Caco-2 (cell line): ENCODE results near the gene PRRT4. TPM values are rescaled to one million over a fixed set of nuclear protein-coding genes. Genes with fewer than 3 reads are reported as not detected.

Source experiments
- BruUV-seq: library from RNA; stranded (reverse); fragments of 400-500 nt; replicated peaks from 2 replicates; lab custom pipeline; 2021; lab: Mats Ljungman, UMichigan
- CTCF ChIA-PET: fragments of 300-600 bp; sonication (Branson Sonifier 250); formaldehyde crosslinking; loops from one replicate; lab custom pipeline; 2022; ENCODE audit warnings: antibody characterized with exemption; lab: Charles Lee
- POLR2A ChIA-PET: fragments of 300-600 bp; sonication (Branson Sonifier 250); formaldehyde crosslinking; loops from one replicate; lab custom pipeline; 2022; ENCODE audit warnings: antibody characterized with exemption; lab: Charles Lee
- DNase-seq, 2 experiments: peaks; one replicate each; pipeline versions ENCODE4 v3.0.0 to v3.0.0-alpha.2; 2020 to 2022
- H3K27me3 ChIP-seq: replicated peaks from 2 replicates; pipeline ENCODE4 v1.6.0; 2011; ENCODE audit warnings: low read length; ENCODE audit not compliant: control insufficient read depth, insufficient read depth
- H3K36me3 ChIP-seq: 2 replicates; pipeline ENCODE4 v1.5.1; 2011; ENCODE audit warnings: low read length; ENCODE audit not compliant: control insufficient read depth, insufficient read depth
- H3K4me1 ChIP-seq: fragments of 250-450 bp; sonication (Bioruptor Pico); 2 replicates; pipeline ENCODE4 v1.5.1; 2020; ENCODE audit warnings: mild to moderate bottlenecking
- H3K4me3 ChIP-seq: 2 replicates; pipeline ENCODE4 v1.5.1; 2011; ENCODE audit warnings: low read depth, mild to moderate bottlenecking, control low read depth, low read length
- H3K9me3 ChIP-seq: fragments of 250-450 bp; sonication (Bioruptor Pico); 2 replicates; pipeline ENCODE4 v1.5.1; 2020; ENCODE audit warnings: mild to moderate bottlenecking, moderate library complexity
- H3K27ac Mint-ChIP-seq: one replicate; pipeline ENCODE4 v1.8.0; 2022; ENCODE audit warnings: mixed read lengths; ENCODE audit not compliant: unreplicated experiment
- H3K27me3 Mint-ChIP-seq: one replicate; pipeline ENCODE4 v1.8.0; 2022; ENCODE audit warnings: mixed read lengths; ENCODE audit not compliant: insufficient read depth, unreplicated experiment
- H3K36me3 Mint-ChIP-seq: one replicate; pipeline ENCODE4 v1.8.0; 2022; ENCODE audit warnings: mild to moderate bottlenecking, mixed read lengths; ENCODE audit not compliant: insufficient read depth, unreplicated experiment
- H3K4me1 Mint-ChIP-seq: one replicate; pipeline ENCODE4 v1.8.0; 2022; ENCODE audit warnings: low read depth, mixed read lengths; ENCODE audit not compliant: unreplicated experiment
- H3K4me3 Mint-ChIP-seq: one replicate; pipeline ENCODE4 v1.8.0; 2022; ENCODE audit warnings: mild to moderate bottlenecking, moderate library complexity, mixed read lengths; ENCODE audit not compliant: unreplicated experiment
- H3K9me3 Mint-ChIP-seq: one replicate; pipeline ENCODE4 v1.8.0; 2022; ENCODE audit warnings: mixed read lengths; ENCODE audit not compliant: unreplicated experiment
- intact Hi-C: fragments of 100-400 bp; cut with micrococcal nuclease; formaldehyde crosslinking; loops from one replicate; pipeline ENCODE4 v1.10.0; 2022; ENCODE audit not compliant: unreplicated experiment
- total RNA-seq: library from RNA; stranded (reverse); gene quantifications from 2 replicates; pipeline ENCODE4 v1.2.3, GENCODE V29; 2022
- TF ChIP-seq, protein P1 (sequence below), 2 experiments: fragments of 200-600 bp in 1 of 2; IDR thresholded peaks; 1 replicate in 1 of 2; 2 replicates in 1 of 2; pipeline versions ENCODE4 v1.5.1 to v1.8.0; 2011 to 2022; ENCODE audit warnings: antibody characterized with exemption in 1 of 2, control low read depth in 1 of 2, inconsistent platforms in 1 of 2, low read depth in 1 of 2, low read length in 1 of 2, mild to moderate bottlenecking in 1 of 2, moderate library complexity in 1 of 2; ENCODE audit not compliant: insufficient read depth in 1 of 2, severe bottlenecking in 1 of 2, unreplicated experiment in 1 of 2

PRRT4 gene
- total RNA-seq, 1 experiment from 2014 or later = 0.43 TPM

GRCh38 chr7:128363261-128363721, 1.8 kb upstream of the PRRT4 start:
- H3K9me3 ChIP-seq = no peaks in the 10 kb centered on the region
- Mint-ChIP-seq H3K4me1 (peaks cover 4% of the 10 kb centered on the region), H3K27ac (no peak overlapping the region), H3K4me3 (no peak overlapping the region), H3K27me3 (peaks cover 31% of the 10 kb centered on the region), H3K9me3 (no peaks in the 10 kb centered on the region), H3K36me3 (no peaks in the 10 kb centered on the region)
- ChIA-PET POLR2A (no interaction called here), CTCF (no interaction called here)
- 0 out of 2 replicates have a peak, but pooled peaks cover 5% of the 10 kb centered on the region for H3K4me1 ChIP-seq
- no peak overlapping the region for H3K4me3 ChIP-seq
- intact Hi-C loops = no loop called here
- no peaks in the 10 kb centered on the region; the same call in none of the 2 replicates for H3K27me3 ChIP-seq
- TF ChIP-seq, protein P1, sequence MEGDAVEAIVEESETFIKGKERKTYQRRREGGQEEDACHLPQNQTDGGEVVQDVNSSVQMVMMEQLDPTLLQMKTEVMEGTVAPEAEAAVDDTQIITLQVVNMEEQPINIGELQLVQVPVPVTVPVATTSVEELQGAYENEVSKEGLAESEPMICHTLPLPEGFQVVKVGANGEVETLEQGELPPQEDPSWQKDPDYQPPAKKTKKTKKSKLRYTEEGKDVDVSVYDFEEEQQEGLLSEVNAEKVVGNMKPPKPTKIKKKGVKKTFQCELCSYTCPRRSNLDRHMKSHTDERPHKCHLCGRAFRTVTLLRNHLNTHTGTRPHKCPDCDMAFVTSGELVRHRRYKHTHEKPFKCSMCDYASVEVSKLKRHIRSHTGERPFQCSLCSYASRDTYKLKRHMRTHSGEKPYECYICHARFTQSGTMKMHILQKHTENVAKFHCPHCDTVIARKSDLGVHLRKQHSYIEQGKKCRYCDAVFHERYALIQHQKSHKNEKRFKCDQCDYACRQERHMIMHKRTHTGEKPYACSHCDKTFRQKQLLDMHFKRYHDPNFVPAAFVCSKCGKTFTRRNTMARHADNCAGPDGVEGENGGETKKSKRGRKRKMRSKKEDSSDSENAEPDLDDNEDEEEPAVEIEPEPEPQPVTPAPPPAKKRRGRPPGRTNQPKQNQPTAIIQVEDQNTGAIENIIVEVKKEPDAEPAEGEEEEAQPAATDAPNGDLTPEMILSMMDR (IDR thresholded peaks at IDR 0.05; ENCODE audit: insufficient read depth in 1 of 2, low read depth in 1 of 2, low read length in 1 of 2, severe bottlenecking in 1 of 2, unreplicated experiment in 1 of 2) = no peak
- no TSS peak for BruUV-seq
- DNase-seq = no peak
- H3K36me3 ChIP-seq = no peaks in the 10 kb centered on the region

DNA sequence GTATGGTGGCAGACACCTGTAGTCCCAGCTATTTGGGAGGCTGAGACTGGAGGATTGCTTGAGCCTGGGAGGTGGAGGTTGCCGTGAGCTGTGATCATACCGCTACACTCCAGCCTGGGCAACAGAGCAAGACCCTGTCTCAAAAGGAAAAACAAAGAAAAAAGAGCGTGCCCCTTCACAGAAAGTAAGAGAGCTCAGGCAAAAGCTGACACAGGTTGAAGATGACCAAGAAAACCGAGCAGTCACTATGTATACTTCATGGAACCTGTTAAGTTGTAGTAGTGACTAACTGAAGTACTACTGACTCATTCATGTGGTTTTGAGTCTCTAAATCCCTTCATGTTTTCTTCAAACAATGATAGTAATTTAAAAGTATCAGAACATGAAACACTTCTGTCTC, 1.2 kb upstream of the PRRT4 start:
- CTCF ChIA-PET = no interaction called here
- no TSS peak for BruUV-seq
- DNase-seq = no peak
- Mint-ChIP-seq H3K27ac (no peak overlapping the region), H3K4me1 (peaks cover 4% of the 10 kb centered on the region), H3K4me3 (peak overlapping the region; percentile 77), H3K36me3 (no peaks in the 10 kb centered on the region), H3K9me3 (no peaks in the 10 kb centered on the region), H3K27me3 (peaks cover 31% of the 10 kb centered on the region)
- no peaks in the 10 kb centered on the region for H3K36me3 ChIP-seq
- intact Hi-C loops = no loop called here
- H3K27me3 ChIP-seq = no peaks in the 10 kb centered on the region; the same call in none of the 2 replicates
- no peaks in the 10 kb centered on the region for H3K9me3 ChIP-seq
- 0 out of 2 replicates have a peak, but pooled peaks cover 5% of the 10 kb centered on the region for H3K4me1 ChIP-seq
- no peak overlapping the region for H3K4me3 ChIP-seq
- TF ChIP-seq, protein P1 (IDR thresholded peaks at IDR 0.05; ENCODE audit: insufficient read depth in 1 of 2, low read depth in 1 of 2, low read length in 1 of 2, severe bottlenecking in 1 of 2, unreplicated experiment in 1 of 2) = no peak
- POLR2A ChIA-PET = no interaction called here

DNA sequence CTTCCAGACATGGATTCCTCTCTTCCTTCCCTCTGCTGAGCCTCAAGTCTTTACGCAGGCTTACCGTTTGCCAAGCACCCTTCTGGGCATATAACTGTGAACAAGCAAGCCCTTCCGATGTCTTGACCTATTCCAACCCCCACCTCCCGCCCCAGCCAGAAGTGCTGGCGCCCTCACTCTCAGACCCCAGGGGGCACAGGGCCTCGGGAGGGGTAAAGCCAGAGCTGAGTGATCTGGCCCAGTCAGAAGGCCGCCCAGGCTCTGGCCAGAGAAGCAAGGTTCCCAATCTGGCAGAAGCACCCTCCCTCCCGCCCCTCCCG, 1.2 kb downstream of the PRRT4 start:
- peaks cover 7% of the 10 kb centered on the region for H3K36me3 Mint-ChIP-seq
- Histone ChIP-seq H3K4me1 (0 out of 2 replicates have a peak, but pooled peaks cover 8% of the 10 kb centered on the region), H3K4me3 (no peak overlapping the region), H3K36me3 (no peaks in the 10 kb centered on the region), H3K27me3 (no peaks in the 10 kb centered on the region; the same call in none of the 2 replicates), H3K9me3 (no peaks in the 10 kb centered on the region)
- POLR2A ChIA-PET = no interaction called here
- no TSS peak for BruUV-seq
- CTCF ChIA-PET = no interaction called here
- peaks cover 4% of the 10 kb centered on the region for H3K4me1 Mint-ChIP-seq
- no peak for DNase-seq
- H3K4me3 Mint-ChIP-seq = no peak overlapping the region
- TF ChIP-seq, protein P1 (IDR thresholded peaks at IDR 0.05; ENCODE audit: insufficient read depth in 1 of 2, low read depth in 1 of 2, low read length in 1 of 2, severe bottlenecking in 1 of 2, unreplicated experiment in 1 of 2) = no peak
- no peaks in the 10 kb centered on the region for H3K9me3 Mint-ChIP-seq
- no peak overlapping the region for H3K27ac Mint-ChIP-seq
- peaks cover 24% of the 10 kb centered on the region for H3K27me3 Mint-ChIP-seq
- intact Hi-C loops = no loop called here
